ENCODE measurements around the gene ZNF793. TPM values are rescaled to one million over a fixed set of nuclear protein-coding genes. Genes with fewer than 3 reads are reported as not detected.

ZNF793 gene
- 1 to 10 TPM; 1.8 to 9.2 (median 6.0) TPM for total RNA-seq

DNA sequence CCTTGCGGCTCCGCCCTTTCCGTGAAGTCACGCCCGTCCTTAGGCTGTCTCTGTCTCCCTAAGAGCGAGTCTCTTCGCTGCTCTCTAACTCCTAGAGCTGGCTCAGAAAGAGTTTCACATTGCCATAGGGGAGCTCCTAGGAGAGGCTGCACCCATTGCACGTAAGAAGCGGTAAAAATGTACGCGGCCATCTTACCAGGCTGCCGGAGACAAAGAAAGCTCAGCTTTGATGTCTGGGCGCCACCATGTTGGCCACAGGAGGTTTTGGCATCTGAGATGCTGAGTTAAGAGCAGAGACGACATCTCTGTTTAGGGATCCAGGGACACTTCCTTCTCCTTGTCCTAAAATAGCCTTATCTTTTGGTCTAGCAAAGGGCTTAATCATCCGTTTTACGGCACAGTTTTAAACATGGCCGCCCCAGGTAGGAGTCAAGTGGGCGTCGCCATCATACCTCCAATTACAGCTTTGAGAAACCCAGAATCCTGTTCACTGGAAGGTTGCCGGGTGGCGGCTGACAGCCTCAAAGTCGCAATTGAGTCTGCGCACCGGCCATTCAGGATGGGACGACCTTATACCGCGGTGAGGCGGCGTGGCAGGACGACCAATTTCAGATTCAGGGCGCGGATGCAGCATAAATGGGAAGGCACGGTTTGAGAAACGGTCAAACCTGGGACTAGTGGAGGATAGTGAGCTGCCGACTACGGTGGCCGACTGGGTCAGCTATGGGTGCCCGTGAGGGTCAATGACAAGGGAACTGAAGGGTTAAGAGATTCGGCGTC, at the start of gene ZNF793:
Gene ZNF793, plus strand, starts transcription at position 553 of the 780 bp plus-strand sequence. CDS start 16,501 bp downstream, outside the sequence.
- WGBS = under 1% methylated on average over 30 of the region's 40 CpGs
- TF ChIP-seq POLR2AphosphoS5 (IDR thresholded peaks at IDR 0.05) (peak in 1 of 3 donors; percentile 80), POLR2A (IDR thresholded peaks at IDR 0.05) (no peak), EP300 (IDR thresholded peaks at IDR 0.05) (no peak)
- TF ChIP-seq, protein P1, sequence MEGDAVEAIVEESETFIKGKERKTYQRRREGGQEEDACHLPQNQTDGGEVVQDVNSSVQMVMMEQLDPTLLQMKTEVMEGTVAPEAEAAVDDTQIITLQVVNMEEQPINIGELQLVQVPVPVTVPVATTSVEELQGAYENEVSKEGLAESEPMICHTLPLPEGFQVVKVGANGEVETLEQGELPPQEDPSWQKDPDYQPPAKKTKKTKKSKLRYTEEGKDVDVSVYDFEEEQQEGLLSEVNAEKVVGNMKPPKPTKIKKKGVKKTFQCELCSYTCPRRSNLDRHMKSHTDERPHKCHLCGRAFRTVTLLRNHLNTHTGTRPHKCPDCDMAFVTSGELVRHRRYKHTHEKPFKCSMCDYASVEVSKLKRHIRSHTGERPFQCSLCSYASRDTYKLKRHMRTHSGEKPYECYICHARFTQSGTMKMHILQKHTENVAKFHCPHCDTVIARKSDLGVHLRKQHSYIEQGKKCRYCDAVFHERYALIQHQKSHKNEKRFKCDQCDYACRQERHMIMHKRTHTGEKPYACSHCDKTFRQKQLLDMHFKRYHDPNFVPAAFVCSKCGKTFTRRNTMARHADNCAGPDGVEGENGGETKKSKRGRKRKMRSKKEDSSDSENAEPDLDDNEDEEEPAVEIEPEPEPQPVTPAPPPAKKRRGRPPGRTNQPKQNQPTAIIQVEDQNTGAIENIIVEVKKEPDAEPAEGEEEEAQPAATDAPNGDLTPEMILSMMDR (IDR thresholded peaks at IDR 0.05) = no peak
- Histone ChIP-seq H3K4me1 (peaks cover 10% of the 10 kb centered on the region), H3K4me3 (peak within 1 kb of the TSS; percentile 64), H3K27me3 (no peaks in the 10 kb centered on the region), H3K27ac (peak within 1 kb of the TSS; percentile 97), H3K36me3 (peaks cover 21% of the 10 kb centered on the region), H3K9me3 (peaks cover 4% of the 10 kb centered on the region)
- peak; percentile 77 to 83 for DNase-seq (ENCODE audit: low spot score in 2 of 2)

DNA sequence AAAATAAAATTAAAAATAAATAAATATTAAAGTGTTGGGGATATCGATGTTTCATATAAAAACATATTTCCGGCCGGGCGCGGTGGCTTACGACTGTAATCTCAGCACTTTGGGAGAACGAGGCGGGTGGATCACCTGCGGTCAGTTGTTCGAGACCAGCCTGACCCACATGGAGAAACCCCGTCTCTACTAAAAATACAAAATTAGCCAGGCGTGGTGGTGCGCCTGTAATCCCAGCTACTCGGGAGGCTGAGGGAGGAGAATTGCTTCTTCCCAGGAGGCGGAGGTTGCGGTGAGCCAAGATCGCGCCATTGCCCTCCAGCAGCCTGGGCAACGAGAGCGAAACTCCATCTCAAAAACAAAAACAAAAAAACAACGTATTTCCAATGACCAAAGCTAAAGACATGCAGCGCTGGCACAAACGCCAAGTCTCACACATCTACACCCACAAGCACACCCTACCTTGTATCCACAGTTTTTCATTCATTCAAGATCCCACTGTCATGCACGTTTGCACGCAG, 40.4 kb upstream of the ZNF793 start:
- Histone ChIP-seq H3K27ac (peak overlapping the region; percentile 65), H3K4me3 (peak overlapping the region; percentile 65), H3K9me3 (peaks cover 4% of the 10 kb centered on the region), H3K27me3 (no peaks in the 10 kb centered on the region), H3K36me3 (peaks cover 19% of the 10 kb centered on the region), H3K4me1 (peaks cover 24% of the 10 kb centered on the region)
- 31% methylated on average over 25 of the region's 25 CpGs for WGBS
- TF ChIP-seq POLR2AphosphoS5 (IDR thresholded peaks at IDR 0.05) = no peak
- TF ChIP-seq EP300 (IDR thresholded peaks at IDR 0.05) = no peak
- TF ChIP-seq, protein P1 (IDR thresholded peaks at IDR 0.05) = no peak
- no peak for TF ChIP-seq POLR2A (IDR thresholded peaks at IDR 0.05)
- DNase-seq (ENCODE audit: low spot score in 2 of 2) = no peak

- peaks cover 24% of the 10 kb centered on the region for H3K4me1 ChIP-seq
- DNase-seq (ENCODE audit: low spot score in 2 of 2) = peak; percentile 92
- peaks cover 16% of the 10 kb centered on the region for H3K36me3 ChIP-seq
- TF ChIP-seq POLR2A (IDR thresholded peaks at IDR 0.05) (no peak), POLR2AphosphoS5 (IDR thresholded peaks at IDR 0.05) (peak in 1 of 3 donors; percentile 61), EP300 (IDR thresholded peaks at IDR 0.05) (no peak)
- TF ChIP-seq, protein P1 (IDR thresholded peaks at IDR 0.05) = no peak
- peak within 1 kb of the TSS; percentile 68 for H3K4me3 ChIP-seq
- no peaks in the 10 kb centered on the region for H3K9me3 ChIP-seq
- no peaks in the 10 kb centered on the region for H3K27me3 ChIP-seq
- H3K27ac ChIP-seq = peak within 1 kb of the TSS; percentile 65
- 1% methylated on average over 14 of the region's 62 CpGs for WGBS
Measured at GRCh38 chr19:37466798-37467607, 39.7 kb upstream of the ZNF793 start, which contains the start of gene ZNF569. Gene ZNF569, minus strand, starts transcription at chr19:37467444. Its CDS starts 22,523 bp downstream, at chr19:37444921.

GRCh38 chr19:37467608-37468090, 39.1 kb upstream of the ZNF793 start:
- no peak for TF ChIP-seq POLR2AphosphoS5 (IDR thresholded peaks at IDR 0.05)
- TF ChIP-seq EP300 (IDR thresholded peaks at IDR 0.05) = no peak
- TF ChIP-seq POLR2A (IDR thresholded peaks at IDR 0.05) = no peak
- TF ChIP-seq, protein P1 (IDR thresholded peaks at IDR 0.05) = no peak
- Histone ChIP-seq H3K27me3 (no peaks in the 10 kb centered on the region), H3K4me1 (peaks cover 24% of the 10 kb centered on the region), H3K36me3 (peaks cover 13% of the 10 kb centered on the region), H3K27ac (peak overlapping the region; percentile 65), H3K4me3 (peak overlapping the region; percentile 65), H3K9me3 (no peaks in the 10 kb centered on the region)
- WGBS = 43% methylated on average over 15 of the region's 18 CpGs
- no peak for DNase-seq (ENCODE audit: low spot score in 2 of 2)

Measured in suprapubic skin (tissue), 4 donors.